HFF-Myc (cell line): ENCODE data around the gene HACD2.
"Not testable (repeated sequence)": the region's sequence is repeated elsewhere in the genome, so short reads cannot be mapped to it uniquely, and the experiment has no call there.

Source experiments
- DNase-seq: peaks from one replicate; pipeline ENCODE4 v3.0.0-alpha.2; 2011; ENCODE audit warnings: low read depth; ENCODE audit errors: extremely low read depth
- H3K4me3 ChIP-seq: replicated peaks from 2 replicates; pipeline ENCODE4 v1.5.1; 2011; ENCODE audit warnings: low read depth, mild to moderate bottlenecking, control low read depth, low read length
- CTCF ChIP-seq: IDR thresholded peaks from 2 replicates; pipeline ENCODE4 v1.5.1; 2012; ENCODE audit warnings: mild to moderate bottlenecking, low read depth, low read length, control low read depth; ENCODE audit errors: missing control alignments

Gene HACD2

DNA sequence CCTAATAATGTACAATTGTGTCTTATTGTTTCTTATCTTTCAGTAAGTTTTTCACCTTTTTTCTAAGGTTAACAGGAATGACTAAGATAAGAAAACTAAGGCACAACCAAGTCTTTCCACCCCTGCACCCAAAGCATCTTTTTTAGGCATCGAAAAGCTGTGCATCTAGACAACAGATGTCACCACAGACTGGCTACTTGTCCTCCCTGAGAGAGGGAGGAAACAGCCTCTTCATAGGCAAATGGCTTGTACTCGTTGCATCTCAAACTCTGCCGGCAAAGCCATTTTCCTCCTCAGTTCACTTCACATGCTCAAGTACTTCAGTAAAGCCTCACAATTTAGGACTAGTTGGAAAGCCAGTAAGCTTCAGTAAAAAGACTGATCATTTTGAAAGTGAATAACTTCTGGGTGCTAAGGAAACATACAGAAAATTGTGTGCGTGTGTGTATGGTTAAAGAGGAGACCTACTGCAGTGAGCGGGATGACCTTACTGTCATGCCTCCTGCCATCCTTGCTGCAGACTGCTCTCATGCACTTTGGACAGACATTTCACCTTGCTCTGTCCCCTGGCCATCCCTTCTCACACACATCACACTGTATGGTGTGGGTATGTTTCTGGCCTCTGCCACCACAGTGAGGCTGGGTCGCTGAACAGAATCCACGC is 36.5 kb upstream of the HACD2 start:
- no peak overlapping the region for H3K4me3 ChIP-seq
- TF ChIP-seq CTCF, result no peak
- DNase-seq, result no peak

DNA sequence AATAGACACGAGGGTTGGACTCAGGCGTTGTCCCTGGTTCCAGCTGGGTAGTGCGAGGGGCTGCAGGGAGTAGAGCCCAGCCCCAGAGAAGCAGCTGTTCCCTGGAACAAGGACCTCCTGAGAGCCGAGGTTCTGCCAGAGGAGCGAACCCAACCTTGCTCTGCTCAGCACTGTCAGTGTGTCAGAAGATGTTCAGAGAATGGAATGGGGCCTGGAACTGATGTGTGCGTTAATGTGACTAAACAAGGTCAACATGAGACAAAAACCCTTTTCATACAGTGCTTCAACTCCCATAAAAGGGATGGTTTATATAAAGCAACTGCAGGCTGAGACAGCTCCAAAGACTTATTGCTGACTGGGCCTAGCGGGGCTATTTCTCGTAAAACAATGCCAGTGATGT is 35.5 kb upstream of the HACD2 start:
- no peak for TF ChIP-seq CTCF
- H3K4me3 ChIP-seq, result no peak overlapping the region
- no peak for DNase-seq

GRCh38 chr3:123618768-123619484 is 34.1 kb upstream of the HACD2 start:
- no peak for TF ChIP-seq CTCF
- DNase-seq, result no peak
- no peak overlapping the region for H3K4me3 ChIP-seq

DNA sequence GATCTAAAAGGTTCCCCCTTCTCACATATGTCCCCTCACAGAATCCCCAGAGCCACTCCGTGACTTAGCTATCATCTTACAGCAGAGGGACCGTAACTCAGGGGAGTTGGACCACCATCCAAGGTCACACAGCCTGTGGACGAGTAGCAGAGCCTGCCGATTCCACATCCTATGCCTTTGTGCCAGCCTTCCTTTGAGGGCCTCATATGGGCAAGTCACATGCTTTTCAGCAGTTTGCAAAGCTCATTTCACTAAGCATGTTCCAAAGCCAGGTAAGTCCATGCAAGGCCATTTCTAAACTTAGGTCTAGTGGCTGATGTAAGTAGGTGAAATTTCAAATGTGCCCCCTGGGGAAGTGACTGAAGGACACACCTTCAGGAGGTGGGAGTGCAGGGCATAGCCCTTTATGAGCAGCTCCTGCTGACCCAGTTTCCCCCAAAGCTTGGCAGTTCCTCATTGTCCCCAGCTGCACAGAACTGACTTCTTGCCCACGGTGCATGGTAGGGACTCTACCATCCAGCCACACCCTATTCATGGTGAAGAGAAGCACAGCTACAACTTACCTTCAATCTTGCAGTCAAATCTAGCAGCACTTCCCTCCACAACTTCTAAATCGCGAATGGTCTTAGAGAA is 33.3 kb upstream of the HACD2 start:
- no peak overlapping the region for H3K4me3 ChIP-seq
- no peak for DNase-seq
- no peak for TF ChIP-seq CTCF

DNA sequence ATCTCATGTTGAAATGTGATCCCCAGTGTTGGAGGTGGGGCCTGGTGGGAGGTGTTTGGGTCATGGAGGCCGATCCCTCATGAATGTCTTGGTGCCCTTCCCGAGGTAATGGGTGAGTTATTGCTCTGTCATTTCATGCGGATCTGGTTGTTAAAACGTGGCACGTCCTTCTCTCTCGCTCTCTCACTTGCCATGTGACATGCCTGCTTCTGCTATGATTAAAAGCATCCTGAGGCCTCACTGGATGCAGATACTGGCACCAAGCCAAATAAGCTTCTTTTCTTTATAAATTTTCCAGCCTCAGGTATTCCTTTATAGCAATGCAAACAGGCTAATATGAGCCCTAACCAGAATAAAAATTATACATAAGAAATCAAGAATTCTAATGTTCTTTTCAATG is 31.7 kb upstream of the HACD2 start:
- no peak for DNase-seq
- no peak overlapping the region for H3K4me3 ChIP-seq
- TF ChIP-seq CTCF, result no peak

- DNase-seq, result no peak
- TF ChIP-seq CTCF, result no peak
- H3K4me3 ChIP-seq, result no peak overlapping the region
These were observed 28.7 kb upstream of the HACD2 start for GRCh38 chr3:123613543-123613942.

GRCh38 chr3:123611674-123612073 is 26.8 kb upstream of the HACD2 start:
- not testable (repeated sequence) for DNase-seq, H3K4me3 ChIP-seq
